GM12878 (cell line): ENCODE data around the gene NFYC. TPM values are rescaled to one million over a fixed set of nuclear protein-coding genes. Genes with fewer than 3 reads are reported as not detected.

ENCODE experiments used
- CBX3 ChIP-seq: fragments of 200-600 bp; sonication (generic); IDR thresholded peaks from 2 replicates; pipeline ENCODE4 v1.6.1; 2016; ENCODE audit warnings: low read depth, borderline replicate concordance
- CREM ChIP-seq: IDR thresholded peaks from 2 replicates; pipeline ENCODE4 v1.6.1; 2014; ENCODE audit warnings: antibody characterized with exemption, low read depth
- EED ChIP-seq: sonication (generic); IDR thresholded peaks from 2 replicates; pipeline ENCODE4 v1.6.1; 2016; ENCODE audit warnings: antibody characterized with exemption, low read depth
- GATAD2B ChIP-seq: fragments of 450-650 bp; conservative IDR thresholded peaks from 2 replicates; pipeline ENCODE4 v1.6.1; 2017; ENCODE audit warnings: low read depth, mild to moderate bottlenecking, moderate library complexity
- RELA ChIP-seq: fragments of 450-650 bp; IDR thresholded peaks from 2 replicates; pipeline ENCODE4 v1.8.0; 2014; ENCODE audit warnings: borderline replicate concordance; ENCODE audit not compliant: partially characterized antibody
- SIX5 ChIP-seq: IDR thresholded peaks from 2 replicates; pipeline ENCODE4 v1.6.1; 2011; ENCODE audit warnings: mild to moderate bottlenecking, low read depth, low read length, moderate library complexity; ENCODE audit not compliant: severe bottlenecking
- STAT3 ChIP-seq: IDR thresholded peaks from 2 replicates; pipeline ENCODE4 v1.6.1; 2011; ENCODE audit warnings: low read depth, low read length, improper control_type of control experiment
- TCF3 ChIP-seq: IDR thresholded peaks from 2 replicates; pipeline ENCODE4 v1.6.1; 2012; ENCODE audit warnings: low read depth, mild to moderate bottlenecking, low read length, borderline replicate concordance; ENCODE audit not compliant: insufficient read depth
- TCF7 ChIP-seq: IDR thresholded peaks from 2 replicates; pipeline ENCODE4 v1.6.1; 2014; ENCODE audit warnings: antibody characterized with exemption, borderline replicate concordance
- WRNIP1 ChIP-seq: IDR thresholded peaks from 2 replicates; pipeline ENCODE4 v1.6.1; 2011; ENCODE audit warnings: low read depth, low read length, improper control_type of control experiment, borderline replicate concordance
- polyA plus RNA-seq, 11 experiments: library from polyadenylated mRNA; depleted of rRNA in 4 of 11; unstranded in 6 of 11; stranded (reverse) in 5 of 11; fragments of >200 nt; fragmentation: Nextera tagmentation in 4 of 11; fragmentation: Illumina TruSeq in 1 of 11; extraction: Ambion mirVana in 4 of 11; extraction: Trizol in 1 of 11; gene quantifications; 1 replicate in 1 of 11; 2 replicates in 10 of 11; pipeline versions ENCODE4 v1.2.1 to v1.2.3, GENCODE V29; 2011 to 2016; ENCODE audit warnings: inconsistent platforms in 2 of 11, missing spikeins in 2 of 11, low read depth in 1 of 11
- total RNA-seq, 4 experiments: library from RNA; depleted of rRNA in 3 of 4; stranded (reverse); fragments of >200 nt in 3 of 4; fragmentation: Illumina TruSeq in 1 of 4; extraction: Trizol in 1 of 4; gene quantifications; 2 replicates each; pipeline versions ENCODE4 v1.2.1 to v1.2.3, GENCODE V29; 2013 to 2021
- TF ChIP-seq, protein P1 (sequence below): fragments of 450-650 bp; IDR thresholded peaks from 2 replicates; pipeline ENCODE4 v1.6.1; 2018; ENCODE audit warnings: borderline replicate concordance, mild to moderate bottlenecking; ENCODE audit not compliant: partially characterized antibody
- TF ChIP-seq, protein P2 (sequence below): fragments of 450-650 bp; IDR thresholded peaks from 2 replicates; pipeline ENCODE4 v1.6.1; 2018; ENCODE audit warnings: mild to moderate bottlenecking, low read depth, moderate library complexity; ENCODE audit not compliant: partially characterized antibody
- TF ChIP-seq, protein P3 (sequence below): fragments of 450-650 bp; IDR thresholded peaks from 2 replicates; pipeline ENCODE4 v1.6.1; 2016; ENCODE audit warnings: mild to moderate bottlenecking, moderate library complexity, borderline replicate concordance
- TF ChIP-seq, protein P4 (sequence below): fragments of 150-350 bp; IDR thresholded peaks from 2 replicates; pipeline ENCODE4 v1.6.1; 2016; ENCODE audit warnings: low read depth, low read length

NFYC gene
- total and polyA plus RNA-seq, 10 of the 15 experiments (the other 5 are each of a cell fraction or from before 2014, with no cell fraction given) = 4.3 to 84.2 (median 58.3) TPM

DNA sequence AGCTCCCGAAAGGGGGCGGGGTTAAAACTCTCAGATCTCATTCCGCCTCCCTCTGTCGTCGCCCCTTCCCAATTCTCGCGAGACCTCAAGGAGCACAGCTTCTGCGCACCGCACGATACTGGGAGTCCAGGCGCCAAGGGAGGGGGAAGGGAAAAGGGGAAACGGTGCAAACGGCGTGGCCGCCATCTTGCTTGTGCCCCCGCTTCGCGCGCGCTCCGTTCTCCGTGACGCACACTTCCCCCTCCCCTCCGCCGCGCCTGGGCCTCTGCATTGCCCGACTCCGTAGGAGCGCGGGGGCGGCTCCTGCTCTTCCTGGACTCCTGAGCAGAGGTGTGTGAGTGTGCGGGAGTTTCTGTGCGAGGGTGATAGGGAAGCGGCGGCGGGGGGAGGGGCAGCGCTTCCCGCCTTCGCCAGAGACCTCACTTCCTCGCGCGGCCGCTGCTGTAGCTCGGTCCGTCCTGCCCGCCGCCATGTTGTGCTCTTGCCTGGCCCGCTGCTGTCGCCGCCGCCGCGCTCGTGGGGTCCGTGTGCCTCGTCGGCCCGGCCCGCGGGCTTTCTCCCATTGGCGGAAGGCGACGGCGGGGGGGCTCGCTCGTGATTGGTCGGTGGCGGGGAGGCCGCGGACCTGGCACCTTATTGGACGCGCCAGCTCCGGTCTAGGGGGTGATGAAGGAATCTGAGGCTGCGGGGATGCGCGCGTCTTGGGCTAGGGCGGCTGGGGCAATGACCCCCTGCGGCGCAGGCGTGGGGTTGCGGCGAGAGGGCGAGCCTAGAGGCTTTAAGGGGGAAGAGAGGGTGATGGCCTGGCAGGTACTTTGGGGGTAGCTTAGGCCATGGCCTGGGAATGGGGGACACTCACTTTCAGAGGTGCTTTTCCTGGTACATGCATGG is at the start of gene NFYC (continued):
- TF ChIP-seq, protein P1, sequence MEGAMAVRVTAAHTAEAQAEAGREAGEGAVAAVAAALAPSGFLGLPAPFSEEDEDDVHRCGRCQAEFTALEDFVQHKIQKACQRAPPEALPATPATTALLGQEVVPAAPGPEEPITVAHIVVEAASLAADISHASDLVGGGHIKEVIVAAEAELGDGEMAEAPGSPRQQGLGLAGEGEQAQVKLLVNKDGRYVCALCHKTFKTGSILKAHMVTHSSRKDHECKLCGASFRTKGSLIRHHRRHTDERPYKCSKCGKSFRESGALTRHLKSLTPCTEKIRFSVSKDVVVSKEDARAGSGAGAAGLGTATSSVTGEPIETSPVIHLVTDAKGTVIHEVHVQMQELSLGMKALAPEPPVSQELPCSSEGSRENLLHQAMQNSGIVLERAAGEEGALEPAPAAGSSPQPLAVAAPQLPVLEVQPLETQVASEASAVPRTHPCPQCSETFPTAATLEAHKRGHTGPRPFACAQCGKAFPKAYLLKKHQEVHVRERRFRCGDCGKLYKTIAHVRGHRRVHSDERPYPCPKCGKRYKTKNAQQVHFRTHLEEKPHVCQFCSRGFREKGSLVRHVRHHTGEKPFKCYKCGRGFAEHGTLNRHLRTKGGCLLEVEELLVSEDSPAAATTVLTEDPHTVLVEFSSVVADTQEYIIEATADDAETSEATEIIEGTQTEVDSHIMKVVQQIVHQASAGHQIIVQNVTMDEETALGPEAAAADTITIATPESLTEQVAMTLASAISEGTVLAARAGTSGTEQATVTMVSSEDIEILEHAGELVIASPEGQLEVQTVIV = peak; percentile 41
- peak; percentile 75 for TF ChIP-seq EED
- TF ChIP-seq CBX3 = no peak
- TF ChIP-seq WRNIP1 = no peak
- no peak for TF ChIP-seq TCF7
- peak; percentile 55; the same call in 1 of the 2 replicates for TF ChIP-seq TCF3
- TF ChIP-seq, protein P2, sequence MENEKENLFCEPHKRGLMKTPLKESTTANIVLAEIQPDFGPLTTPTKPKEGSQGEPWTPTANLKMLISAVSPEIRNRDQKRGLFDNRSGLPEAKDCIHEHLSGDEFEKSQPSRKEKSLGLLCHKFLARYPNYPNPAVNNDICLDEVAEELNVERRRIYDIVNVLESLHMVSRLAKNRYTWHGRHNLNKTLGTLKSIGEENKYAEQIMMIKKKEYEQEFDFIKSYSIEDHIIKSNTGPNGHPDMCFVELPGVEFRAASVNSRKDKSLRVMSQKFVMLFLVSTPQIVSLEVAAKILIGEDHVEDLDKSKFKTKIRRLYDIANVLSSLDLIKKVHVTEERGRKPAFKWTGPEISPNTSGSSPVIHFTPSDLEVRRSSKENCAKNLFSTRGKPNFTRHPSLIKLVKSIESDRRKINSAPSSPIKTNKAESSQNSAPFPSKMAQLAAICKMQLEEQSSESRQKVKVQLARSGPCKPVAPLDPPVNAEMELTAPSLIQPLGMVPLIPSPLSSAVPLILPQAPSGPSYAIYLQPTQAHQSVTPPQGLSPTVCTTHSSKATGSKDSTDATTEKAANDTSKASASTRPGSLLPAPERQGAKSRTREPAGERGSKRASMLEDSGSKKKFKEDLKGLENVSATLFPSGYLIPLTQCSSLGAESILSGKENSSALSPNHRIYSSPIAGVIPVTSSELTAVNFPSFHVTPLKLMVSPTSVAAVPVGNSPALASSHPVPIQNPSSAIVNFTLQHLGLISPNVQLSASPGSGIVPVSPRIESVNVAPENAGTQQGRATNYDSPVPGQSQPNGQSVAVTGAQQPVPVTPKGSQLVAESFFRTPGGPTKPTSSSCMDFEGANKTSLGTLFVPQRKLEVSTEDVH = no peak
- TF ChIP-seq RELA = peak; percentile 77
- TF ChIP-seq GATAD2B = peak; percentile 98
- no peak for TF ChIP-seq SIX5
- TF ChIP-seq CREM = peak; percentile 74
- no peak for TF ChIP-seq STAT3
- TF ChIP-seq, protein P3, sequence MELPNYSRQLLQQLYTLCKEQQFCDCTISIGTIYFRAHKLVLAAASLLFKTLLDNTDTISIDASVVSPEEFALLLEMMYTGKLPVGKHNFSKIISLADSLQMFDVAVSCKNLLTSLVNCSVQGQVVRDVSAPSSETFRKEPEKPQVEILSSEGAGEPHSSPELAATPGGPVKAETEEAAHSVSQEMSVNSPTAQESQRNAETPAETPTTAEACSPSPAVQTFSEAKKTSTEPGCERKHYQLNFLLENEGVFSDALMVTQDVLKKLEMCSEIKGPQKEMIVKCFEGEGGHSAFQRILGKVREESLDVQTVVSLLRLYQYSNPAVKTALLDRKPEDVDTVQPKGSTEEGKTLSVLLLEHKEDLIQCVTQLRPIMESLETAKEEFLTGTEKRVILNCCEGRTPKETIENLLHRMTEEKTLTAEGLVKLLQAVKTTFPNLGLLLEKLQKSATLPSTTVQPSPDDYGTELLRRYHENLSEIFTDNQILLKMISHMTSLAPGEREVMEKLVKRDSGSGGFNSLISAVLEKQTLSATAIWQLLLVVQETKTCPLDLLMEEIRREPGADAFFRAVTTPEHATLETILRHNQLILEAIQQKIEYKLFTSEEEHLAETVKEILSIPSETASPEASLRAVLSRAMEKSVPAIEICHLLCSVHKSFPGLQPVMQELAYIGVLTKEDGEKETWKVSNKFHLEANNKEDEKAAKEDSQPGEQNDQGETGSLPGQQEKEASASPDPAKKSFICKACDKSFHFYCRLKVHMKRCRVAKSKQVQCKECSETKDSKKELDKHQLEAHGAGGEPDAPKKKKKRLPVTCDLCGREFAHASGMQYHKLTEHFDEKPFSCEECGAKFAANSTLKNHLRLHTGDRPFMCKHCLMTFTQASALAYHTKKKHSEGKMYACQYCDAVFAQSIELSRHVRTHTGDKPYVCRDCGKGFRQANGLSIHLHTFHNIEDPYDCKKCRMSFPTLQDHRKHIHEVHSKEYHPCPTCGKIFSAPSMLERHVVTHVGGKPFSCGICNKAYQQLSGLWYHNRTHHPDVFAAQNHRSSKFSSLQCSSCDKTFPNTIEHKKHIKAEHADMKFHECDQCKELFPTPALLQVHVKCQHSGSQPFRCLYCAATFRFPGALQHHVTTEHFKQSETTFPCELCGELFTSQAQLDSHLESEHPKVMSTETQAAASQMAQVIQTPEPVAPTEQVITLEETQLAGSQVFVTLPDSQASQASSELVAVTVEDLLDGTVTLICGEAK = no peak
- TF ChIP-seq, protein P4, sequence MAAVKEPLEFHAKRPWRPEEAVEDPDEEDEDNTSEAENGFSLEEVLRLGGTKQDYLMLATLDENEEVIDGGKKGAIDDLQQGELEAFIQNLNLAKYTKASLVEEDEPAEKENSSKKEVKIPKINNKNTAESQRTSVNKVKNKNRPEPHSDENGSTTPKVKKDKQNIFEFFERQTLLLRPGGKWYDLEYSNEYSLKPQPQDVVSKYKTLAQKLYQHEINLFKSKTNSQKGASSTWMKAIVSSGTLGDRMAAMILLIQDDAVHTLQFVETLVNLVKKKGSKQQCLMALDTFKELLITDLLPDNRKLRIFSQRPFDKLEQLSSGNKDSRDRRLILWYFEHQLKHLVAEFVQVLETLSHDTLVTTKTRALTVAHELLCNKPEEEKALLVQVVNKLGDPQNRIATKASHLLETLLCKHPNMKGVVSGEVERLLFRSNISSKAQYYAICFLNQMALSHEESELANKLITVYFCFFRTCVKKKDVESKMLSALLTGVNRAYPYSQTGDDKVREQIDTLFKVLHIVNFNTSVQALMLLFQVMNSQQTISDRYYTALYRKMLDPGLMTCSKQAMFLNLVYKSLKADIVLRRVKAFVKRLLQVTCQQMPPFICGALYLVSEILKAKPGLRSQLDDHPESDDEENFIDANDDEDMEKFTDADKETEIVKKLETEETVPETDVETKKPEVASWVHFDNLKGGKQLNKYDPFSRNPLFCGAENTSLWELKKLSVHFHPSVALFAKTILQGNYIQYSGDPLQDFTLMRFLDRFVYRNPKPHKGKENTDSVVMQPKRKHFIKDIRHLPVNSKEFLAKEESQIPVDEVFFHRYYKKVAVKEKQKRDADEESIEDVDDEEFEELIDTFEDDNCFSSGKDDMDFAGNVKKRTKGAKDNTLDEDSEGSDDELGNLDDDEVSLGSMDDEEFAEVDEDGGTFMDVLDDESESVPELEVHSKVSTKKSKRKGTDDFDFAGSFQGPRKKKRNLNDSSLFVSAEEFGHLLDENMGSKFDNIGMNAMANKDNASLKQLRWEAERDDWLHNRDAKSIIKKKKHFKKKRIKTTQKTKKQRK = no peak
